Erythroblast (primary cell): ENCODE results near the gene SCD5.

Source experiments
- GATA1 ChIP-seq: IDR thresholded peaks from 2 replicates; pipeline ENCODE4 v1.6.1; 2011; ENCODE audit warnings: low read depth, mild to moderate bottlenecking, control low read depth, low read length, moderate library complexity
- POLR2A ChIP-seq: IDR thresholded peaks from 2 replicates; pipeline ENCODE4 v1.6.1; 2011; ENCODE audit warnings: mild to moderate bottlenecking, low read length

DNA sequence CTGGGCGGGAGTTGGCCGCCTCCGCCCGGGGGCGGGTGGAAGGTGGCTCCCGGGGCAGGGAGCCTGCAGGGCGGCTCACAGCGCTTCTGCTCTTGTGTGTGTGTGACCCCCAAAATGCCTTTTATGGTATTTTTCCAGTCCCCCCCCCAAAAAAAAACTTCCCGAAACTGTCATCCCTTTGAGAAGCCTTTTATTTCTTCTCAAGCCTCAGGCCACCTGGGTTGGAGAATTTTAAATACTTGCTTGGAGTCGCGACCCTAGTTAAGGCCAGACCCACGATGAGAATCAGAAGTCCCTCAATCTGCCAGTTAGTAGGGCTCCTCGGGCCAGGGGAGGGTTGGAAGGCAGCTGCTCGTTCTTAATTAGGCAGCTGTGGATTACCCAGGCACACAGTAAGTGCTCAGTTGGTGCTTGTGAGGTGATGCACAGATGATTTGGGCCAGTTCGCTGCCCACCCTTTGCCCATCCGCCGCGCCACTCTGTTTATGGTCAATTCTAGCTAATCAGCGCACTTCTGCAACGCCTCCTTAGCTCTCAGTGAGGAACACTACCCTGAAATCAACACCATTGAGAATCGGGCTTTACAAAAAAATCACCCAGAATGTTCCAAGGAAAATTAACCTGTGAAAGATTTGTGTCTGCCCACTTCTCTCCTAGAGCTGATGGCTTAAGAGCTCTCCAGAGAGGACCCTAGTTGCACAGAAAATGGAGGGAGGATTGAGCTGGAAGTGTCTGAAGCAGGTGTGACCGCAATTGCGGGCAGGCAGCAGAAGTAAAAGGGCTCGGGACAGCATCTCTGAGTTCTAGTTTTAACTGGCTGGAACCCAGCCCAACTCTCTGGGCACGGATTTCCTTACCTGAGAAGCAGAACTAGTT lies 648 bp upstream of the SCD5 start:
- no peak for TF ChIP-seq POLR2A
- TF ChIP-seq GATA1: no peak
